GOT3 (cell line): Measurements from ENCODE around the gene RBX1.
"Not testable (repeated sequence)": the region's sequence is repeated elsewhere in the genome, so short reads cannot be mapped to it uniquely, and the experiment has no call there.

Source experiments
- DNase-seq: peaks from one replicate; lab custom pipeline; 2025; ENCODE audit warnings: mixed read lengths; lab: John Stamatoyannopoulos, UW

Gene RBX1

GRCh38 chr22:40972587-40972986 lies 21.4 kb downstream of the RBX1 start:
- DNase-seq = no peak

DNA sequence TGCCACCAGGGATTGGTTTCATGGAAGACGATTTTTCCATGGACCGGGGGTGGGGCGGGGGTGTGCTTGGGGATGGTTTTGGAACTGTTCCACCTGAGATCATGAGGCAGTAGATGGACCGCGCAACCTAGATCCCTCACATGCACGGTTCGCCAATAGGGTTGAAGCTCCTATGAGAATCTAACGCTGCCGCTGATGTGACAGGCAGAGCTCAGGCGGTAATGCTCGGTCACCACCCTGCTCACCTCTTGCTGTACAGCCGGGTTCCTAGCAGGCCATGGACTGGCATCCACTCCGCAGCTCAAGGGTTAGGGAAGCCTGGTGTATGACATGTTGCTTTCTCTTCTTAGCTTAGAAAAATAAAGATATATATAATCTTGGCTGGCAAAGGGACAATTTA lies 22.0 kb downstream of the RBX1 start:
- DNase-seq = no peak

DNA sequence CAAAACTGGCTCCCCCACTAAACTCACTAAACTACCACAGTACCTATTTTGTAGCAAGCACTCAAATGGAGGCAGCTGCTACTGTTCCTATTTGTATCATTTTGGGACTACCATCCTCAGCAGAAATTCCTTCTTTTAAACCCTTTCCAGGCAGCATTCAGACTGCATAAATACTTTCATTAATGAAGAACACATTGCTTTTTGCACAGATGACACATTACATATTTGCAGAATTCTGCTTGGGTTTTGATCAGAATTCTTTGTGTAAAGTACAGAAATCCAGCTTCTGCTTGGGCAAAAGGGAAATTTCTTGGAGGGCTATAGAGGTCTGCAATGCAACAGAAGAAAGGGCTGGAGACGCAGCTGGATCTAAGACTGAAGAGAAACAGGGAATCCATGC lies 24.2 kb downstream of the RBX1 start:
- no peak for DNase-seq

GRCh38 chr22:40976866-40977700 lies 25.9 kb downstream of the RBX1 start:
- no peak for DNase-seq

GRCh38 chr22:40979198-40979597 lies 28.0 kb downstream of the RBX1 start:
- DNase-seq = no peak

- DNase-seq = no peak
These were observed 28.7 kb downstream of the RBX1 start for GRCh38 chr22:40979871-40980270.

- DNase-seq = no peak
These were observed 31.6 kb downstream of the RBX1 start for GRCh38 chr22:40982482-40983385.

GRCh38 chr22:40991298-40991697 lies 40.1 kb downstream of the RBX1 start:
- no peak for DNase-seq

DNA sequence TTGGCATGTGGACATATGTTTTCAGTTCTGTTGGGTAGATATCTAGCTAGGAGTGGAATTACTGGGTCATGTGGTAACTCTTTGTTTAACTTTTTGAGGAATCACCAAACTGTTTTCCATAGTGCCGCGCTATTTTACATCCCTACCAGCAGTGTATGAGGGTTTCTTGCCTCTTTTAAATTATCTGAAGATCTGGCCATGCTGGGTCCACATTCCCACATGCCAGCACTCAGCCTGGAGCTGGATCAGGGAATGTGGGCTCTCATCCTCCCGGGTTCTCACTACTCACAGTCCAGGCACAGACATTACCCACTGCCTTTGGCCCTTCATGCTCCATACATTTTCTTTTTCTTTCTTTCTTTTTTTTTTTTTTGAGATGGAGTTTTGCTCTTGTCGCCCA lies 44.6 kb downstream of the RBX1 start:
- DNase-seq = no peak

GRCh38 chr22:40997520-40997919 lies 46.3 kb downstream of the RBX1 start:
- DNase-seq = no peak

GRCh38 chr22:41000040-41000565 lies 48.9 kb downstream of the RBX1 start:
- DNase-seq = no peak

DNA sequence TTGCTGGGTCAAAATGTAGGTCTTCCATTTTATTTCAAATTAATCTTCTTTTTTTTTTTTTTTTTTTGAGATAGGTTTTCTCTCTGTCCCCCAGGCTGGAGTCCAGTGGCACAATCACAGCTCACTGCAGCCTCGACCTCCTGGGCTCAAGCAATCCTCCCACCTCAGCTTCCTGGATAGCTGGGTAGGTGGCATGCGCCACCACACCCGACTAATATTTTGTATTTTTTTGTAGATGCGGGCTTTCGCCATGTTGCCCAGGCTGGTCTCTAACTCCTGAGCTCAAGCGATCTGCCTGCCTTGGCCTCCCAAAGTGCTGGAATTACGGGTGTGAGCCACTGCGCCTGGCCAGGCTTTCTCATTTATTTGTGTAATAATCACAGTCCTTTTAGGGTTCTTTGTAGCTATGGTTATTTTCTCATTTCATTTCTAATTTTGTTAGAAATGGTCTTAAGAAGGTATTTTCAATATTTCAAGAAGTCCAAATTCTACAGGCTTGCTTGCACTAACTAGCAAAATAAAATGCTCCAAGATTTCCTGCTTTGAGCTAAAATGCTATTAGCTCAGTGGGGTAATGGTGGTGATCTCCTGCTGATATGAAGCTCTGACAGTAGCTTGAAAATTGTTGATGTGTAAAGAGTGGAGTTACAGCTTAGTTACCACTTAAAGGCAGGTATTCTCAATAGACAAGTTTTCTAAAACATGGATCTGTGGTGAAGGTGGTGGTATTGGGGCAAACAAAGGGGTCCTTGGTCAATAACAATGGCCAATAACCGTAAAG lies 50.0 kb downstream of the RBX1 start:
- DNase-seq = no peak

- DNase-seq = no peak
These were observed 50.5 kb downstream of the RBX1 start for GRCh38 chr22:41001722-41002122.

- not testable (repeated sequence) for DNase-seq
These were observed 51.2 kb downstream of the RBX1 start for GRCh38 chr22:41002386-41002785.

- DNase-seq = no peak
These were observed 51.9 kb downstream of the RBX1 start for GRCh38 chr22:41003066-41003465.

DNA sequence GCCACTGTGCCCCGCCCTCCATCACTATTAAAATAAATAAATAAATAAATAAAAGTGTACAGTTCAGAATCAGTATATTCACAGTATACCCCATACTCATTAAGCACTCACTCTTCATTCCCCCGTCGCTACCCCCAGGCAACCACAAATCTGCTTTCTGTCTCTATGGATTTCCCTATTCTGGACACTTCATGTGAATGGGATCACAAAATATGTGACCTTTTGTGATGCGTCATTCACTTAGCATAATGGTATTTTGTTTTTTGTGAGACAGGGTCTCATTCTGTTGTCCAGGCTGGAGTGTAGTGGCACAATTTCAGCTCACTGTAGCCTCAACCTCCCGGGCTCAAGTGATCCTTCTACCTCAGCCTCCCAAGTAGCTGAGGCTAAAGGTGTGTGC lies 52.8 kb downstream of the RBX1 start:
- no peak for DNase-seq

DNA sequence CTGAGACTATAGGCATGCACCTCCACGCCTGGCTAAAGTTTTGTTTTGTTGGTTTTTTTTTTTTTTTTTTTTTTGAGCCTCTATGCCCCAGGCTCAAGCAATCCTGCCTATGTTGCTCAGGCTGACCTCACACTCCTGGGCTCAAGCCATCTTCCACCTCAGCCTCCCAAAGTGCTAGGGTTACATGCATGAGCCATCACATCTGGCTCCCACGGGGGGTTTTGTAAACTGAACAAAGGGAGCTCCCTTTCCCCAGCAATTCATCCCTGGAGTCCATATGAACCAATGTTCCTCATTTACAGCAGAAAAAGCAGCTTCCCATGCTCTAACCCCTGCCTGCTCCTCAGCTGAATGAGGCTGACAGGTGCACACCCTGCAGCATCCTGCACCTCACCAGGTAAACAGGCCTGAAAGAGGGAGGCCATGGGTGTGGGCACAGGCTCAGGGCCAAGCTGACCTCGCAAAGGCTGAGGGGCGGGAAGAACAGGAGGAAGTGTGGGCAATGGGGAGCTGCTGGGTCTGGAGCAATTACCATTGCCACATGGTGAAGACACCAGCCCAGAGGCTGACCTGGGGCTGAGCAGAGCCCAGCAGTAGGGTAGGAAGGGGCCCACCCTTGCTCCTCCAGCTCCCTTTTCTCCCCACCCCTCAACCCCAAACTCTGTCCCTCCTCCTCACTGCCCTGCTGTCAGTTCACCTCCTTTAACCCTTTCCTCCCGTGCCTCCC lies 58.2 kb downstream of the RBX1 start:
- no peak for DNase-seq

DNA sequence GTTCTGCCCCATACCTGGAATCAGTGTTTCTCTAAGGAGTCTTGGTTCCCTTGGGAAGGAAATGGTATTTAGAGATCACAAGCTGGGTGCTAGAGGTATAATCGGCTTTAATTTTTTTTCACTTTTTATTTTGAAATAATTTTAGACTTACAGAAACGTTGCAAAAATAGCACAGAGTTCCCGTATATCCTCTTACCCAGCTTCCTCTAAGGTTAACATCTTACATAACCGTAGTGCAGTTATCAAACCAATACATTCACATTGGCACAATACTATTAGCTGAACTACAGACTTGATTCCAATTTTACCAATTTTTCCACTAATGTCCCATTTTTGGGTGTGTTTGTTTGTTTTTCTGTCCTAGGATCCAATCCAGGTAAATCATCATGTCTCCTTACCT lies 63.8 kb downstream of the RBX1 start:
- DNase-seq = no peak

DNA sequence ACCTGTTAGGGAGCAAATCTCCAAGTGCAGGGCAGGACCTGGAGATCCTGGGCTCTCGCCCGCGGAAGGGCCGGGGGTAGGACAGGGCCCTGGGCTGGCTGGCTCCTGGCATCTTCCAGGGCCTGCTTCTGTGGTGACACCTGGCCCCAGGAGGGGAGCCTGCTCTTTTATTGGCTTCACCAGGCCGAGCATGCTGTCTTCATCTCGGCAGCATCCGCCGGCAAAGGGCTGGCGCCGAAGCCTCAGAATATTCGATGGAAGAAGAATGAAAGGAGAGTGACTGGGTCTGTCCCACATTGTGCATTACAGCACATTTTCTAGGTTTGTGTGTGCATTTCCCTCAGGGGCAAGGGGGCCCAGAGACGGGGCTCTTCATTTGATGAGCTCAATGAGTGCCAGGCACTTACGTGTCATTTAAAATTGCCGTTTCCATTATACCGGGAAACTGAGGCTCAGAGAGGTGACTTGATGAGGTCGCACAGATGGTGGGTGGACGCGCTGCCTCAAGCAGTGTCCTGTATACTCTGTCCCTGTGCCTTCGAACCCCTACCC lies 70.0 kb downstream of the RBX1 start:
- no peak for DNase-seq

- DNase-seq = no peak
These were observed 70.7 kb downstream of the RBX1 start for GRCh38 chr22:41021613-41022454.
